CD4-positive, alpha-beta T cell treated with Interleukin-6 for 4 hours (primary cell): ENCODE data around the gene CDC20B.
"Not testable (repeated sequence)": the region's sequence is repeated elsewhere in the genome, so short reads cannot be mapped to it uniquely, and the experiment has no call there.

Experiments
- DNase-seq: peaks from one replicate; pipeline ENCODE4 v3.0.0-alpha.2; 2020; ENCODE audit warnings: mixed read lengths

The CDC20B gene

GRCh38 chr5:55104036-55104772, 68.8 kb downstream of the CDC20B start:
- peak; percentile 17 for DNase-seq

GRCh38 chr5:55102348-55102747, 70.6 kb downstream of the CDC20B start, which contains the start of gene GZMA:
TSS of gene GZMA (plus strand) at chr5:55102646. CDS start at chr5:55102683, 37 bp downstream.
- peak; percentile 59 for DNase-seq

GRCh38 chr5:55101556-55102276, 71.3 kb downstream of the CDC20B start:
- DNase-seq, result peak; percentile 21

- not testable (repeated sequence) for DNase-seq
Measured at GRCh38 chr5:55101148-55101547, 71.8 kb downstream of the CDC20B start.

- DNase-seq, result peak; percentile 69
Measured at GRCh38 chr5:55096861-55097260, 76.1 kb downstream of the CDC20B start.

GRCh38 chr5:55096182-55096581, 76.8 kb downstream of the CDC20B start:
- DNase-seq, result peak; percentile 27

GRCh38 chr5:55091011-55091410, 82.0 kb downstream of the CDC20B start:
- not testable (repeated sequence) for DNase-seq

- DNase-seq, result not testable (repeated sequence)
Measured at GRCh38 chr5:55089301-55089700, 83.7 kb downstream of the CDC20B start.

- DNase-seq, result no peak
Measured at GRCh38 chr5:55081541-55081940, 91.4 kb downstream of the CDC20B start.

GRCh38 chr5:55073211-55073610, 99.8 kb downstream of the CDC20B start:
- DNase-seq, result no peak

- DNase-seq, result no peak
Measured at GRCh38 chr5:55072666-55073065, 100.3 kb downstream of the CDC20B start.

GRCh38 chr5:55071413-55071812, 101.6 kb downstream of the CDC20B start:
- DNase-seq, result no peak

- no peak for DNase-seq
Measured at GRCh38 chr5:55070968-55071367, 102.0 kb downstream of the CDC20B start.

- no peak for DNase-seq
Measured at GRCh38 chr5:55066277-55066676, 106.7 kb downstream of the CDC20B start.

GRCh38 chr5:55064523-55064922, 108.5 kb downstream of the CDC20B start:
- DNase-seq, result no peak

- no peak for DNase-seq
Measured at GRCh38 chr5:55063899-55064298, 109.1 kb downstream of the CDC20B start.

GRCh38 chr5:55063220-55063863, 109.6 kb downstream of the CDC20B start:
- no peak for DNase-seq
